ENCODE results near the gene SLC9A9.
"Not testable (repeated sequence)": the region's sequence is repeated elsewhere in the genome, so short reads cannot be mapped to it uniquely, and the experiment has no call there.

Gene SLC9A9

GRCh38 chr3:143698682-143699303, 149.5 kb downstream of the SLC9A9 start:
- Histone ChIP-seq H3K36me3 (ENCODE audit: control insufficient read depth, insufficient read depth, low read length) (no peaks in the 10 kb centered on the region), H3K27me3 (ENCODE audit: control insufficient read depth, insufficient read depth, low read length) (no peaks in the 10 kb centered on the region), H3K9me3 (ENCODE audit: control insufficient read depth, low read length) (no peaks in the 10 kb centered on the region), H3K4me1 (ENCODE audit: control insufficient read depth, insufficient read depth, low read length) (no peaks in the 10 kb centered on the region), H3K9ac (ENCODE audit: low read length) (no peak overlapping the region), H3K4me3 (ENCODE audit: low read length) (no peak overlapping the region)

DNA sequence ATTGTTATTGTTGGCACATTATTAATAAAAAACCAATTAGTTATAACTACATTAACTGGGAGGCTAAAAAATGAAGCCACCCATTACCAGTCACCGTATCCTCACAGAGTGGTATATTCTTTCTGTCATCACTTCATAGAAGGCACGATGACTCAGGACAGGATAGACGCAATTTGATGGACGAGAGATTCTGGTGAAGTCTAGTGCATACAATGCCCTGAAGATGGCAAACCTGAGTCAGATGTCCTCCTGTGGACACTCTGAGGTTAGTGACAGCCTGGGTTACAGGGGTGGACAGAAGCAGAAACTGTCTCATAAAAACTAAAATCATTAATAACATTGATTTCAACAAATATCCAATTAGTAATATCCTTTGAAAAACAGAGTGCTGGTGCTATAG, 150.3 kb downstream of the SLC9A9 start:
- H3K36me3 ChIP-seq (ENCODE audit: control insufficient read depth, insufficient read depth, low read length), result no peaks in the 10 kb centered on the region
- no peaks in the 10 kb centered on the region for H3K27me3 ChIP-seq (ENCODE audit: control insufficient read depth, insufficient read depth, low read length)
- no peaks in the 10 kb centered on the region for H3K4me1 ChIP-seq (ENCODE audit: control insufficient read depth, insufficient read depth, low read length)
- H3K4me3 ChIP-seq (ENCODE audit: low read length), result no peak overlapping the region
- no peaks in the 10 kb centered on the region for H3K9me3 ChIP-seq (ENCODE audit: control insufficient read depth, low read length)
- H3K9ac ChIP-seq (ENCODE audit: low read length), result no peak overlapping the region

- H3K9ac ChIP-seq (ENCODE audit: low read length); H3K4me3 ChIP-seq (ENCODE audit: low read length); H3K27me3 ChIP-seq (ENCODE audit: control insufficient read depth, insufficient read depth, low read length); H3K4me1 ChIP-seq (ENCODE audit: control insufficient read depth, insufficient read depth, low read length); H3K36me3 ChIP-seq (ENCODE audit: control insufficient read depth, insufficient read depth, low read length); H3K9me3 ChIP-seq (ENCODE audit: control insufficient read depth, low read length): not testable (repeated sequence)
These were observed 152.9 kb downstream of the SLC9A9 start for GRCh38 chr3:143695333-143695732.

- Histone ChIP-seq H3K36me3 (ENCODE audit: control insufficient read depth, insufficient read depth, low read length) (no peaks in the 10 kb centered on the region), H3K4me1 (ENCODE audit: control insufficient read depth, insufficient read depth, low read length) (no peaks in the 10 kb centered on the region), H3K27me3 (ENCODE audit: control insufficient read depth, insufficient read depth, low read length) (no peaks in the 10 kb centered on the region), H3K9me3 (ENCODE audit: control insufficient read depth, low read length) (no peaks in the 10 kb centered on the region), H3K9ac (ENCODE audit: low read length) (no peak overlapping the region), H3K4me3 (ENCODE audit: low read length) (no peak overlapping the region)
These were observed 154.8 kb downstream of the SLC9A9 start for GRCh38 chr3:143693506-143693905.

GRCh38 chr3:143686638-143687197, 161.6 kb downstream of the SLC9A9 start:
- Histone ChIP-seq H3K4me1 (ENCODE audit: control insufficient read depth, insufficient read depth, low read length) (no peaks in the 10 kb centered on the region), H3K27me3 (ENCODE audit: control insufficient read depth, insufficient read depth, low read length) (no peaks in the 10 kb centered on the region), H3K9ac (ENCODE audit: low read length) (no peak overlapping the region), H3K9me3 (ENCODE audit: control insufficient read depth, low read length) (no peaks in the 10 kb centered on the region), H3K36me3 (ENCODE audit: control insufficient read depth, insufficient read depth, low read length) (no peaks in the 10 kb centered on the region), H3K4me3 (ENCODE audit: low read length) (no peak overlapping the region)

DNA sequence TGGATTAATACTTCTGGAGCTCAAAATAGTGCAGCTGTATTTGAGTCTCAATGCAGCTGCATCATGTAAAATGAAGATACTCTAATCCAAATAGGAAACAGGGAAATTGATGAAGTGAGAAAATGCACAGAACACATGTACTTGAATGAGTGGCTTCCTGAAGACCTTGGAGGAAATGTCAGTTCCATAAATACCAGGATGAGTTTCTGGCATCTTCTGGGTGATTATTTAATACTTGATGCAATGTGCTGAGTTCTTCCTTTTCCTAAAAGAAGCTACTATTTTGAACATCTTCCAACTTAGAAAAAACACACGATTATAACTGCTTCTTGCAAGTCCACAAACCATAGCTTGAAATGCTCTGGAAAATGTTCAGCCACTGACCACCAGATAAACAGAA, 162.8 kb downstream of the SLC9A9 start:
- Histone ChIP-seq H3K9ac (ENCODE audit: low read length) (no peak overlapping the region), H3K36me3 (ENCODE audit: control insufficient read depth, insufficient read depth, low read length) (no peaks in the 10 kb centered on the region), H3K4me1 (ENCODE audit: control insufficient read depth, insufficient read depth, low read length) (no peaks in the 10 kb centered on the region), H3K9me3 (ENCODE audit: control insufficient read depth, low read length) (no peaks in the 10 kb centered on the region), H3K4me3 (ENCODE audit: low read length) (no peak overlapping the region), H3K27me3 (ENCODE audit: control insufficient read depth, insufficient read depth, low read length) (no peaks in the 10 kb centered on the region)

DNA sequence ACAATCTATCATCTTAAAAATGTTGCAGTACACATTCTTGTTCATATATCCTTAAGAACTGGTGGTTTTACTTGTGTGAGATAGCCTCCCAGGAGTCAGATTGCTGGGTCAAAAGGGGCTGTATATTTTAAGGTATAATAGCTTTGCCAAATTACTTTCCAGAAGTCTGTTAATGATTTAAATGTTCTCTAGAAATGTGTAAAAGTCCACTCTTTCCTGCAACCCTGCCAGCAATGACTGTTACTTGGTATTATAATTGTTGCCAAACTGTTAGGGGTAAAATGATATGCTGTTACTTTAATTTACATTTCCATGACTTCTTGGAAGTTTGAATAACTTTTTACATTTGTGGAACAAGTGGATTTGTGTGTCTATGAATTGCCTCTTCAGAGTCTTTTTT, 170.8 kb downstream of the SLC9A9 start:
- no peaks in the 10 kb centered on the region for H3K36me3 ChIP-seq (ENCODE audit: control insufficient read depth, insufficient read depth, low read length)
- H3K4me1 ChIP-seq (ENCODE audit: control insufficient read depth, insufficient read depth, low read length), result no peaks in the 10 kb centered on the region
- H3K9me3 ChIP-seq (ENCODE audit: control insufficient read depth, low read length), result no peaks in the 10 kb centered on the region
- no peak overlapping the region for H3K4me3 ChIP-seq (ENCODE audit: low read length)
- H3K27me3 ChIP-seq (ENCODE audit: control insufficient read depth, insufficient read depth, low read length), result no peaks in the 10 kb centered on the region
- H3K9ac ChIP-seq (ENCODE audit: low read length), result no peak overlapping the region

DNA sequence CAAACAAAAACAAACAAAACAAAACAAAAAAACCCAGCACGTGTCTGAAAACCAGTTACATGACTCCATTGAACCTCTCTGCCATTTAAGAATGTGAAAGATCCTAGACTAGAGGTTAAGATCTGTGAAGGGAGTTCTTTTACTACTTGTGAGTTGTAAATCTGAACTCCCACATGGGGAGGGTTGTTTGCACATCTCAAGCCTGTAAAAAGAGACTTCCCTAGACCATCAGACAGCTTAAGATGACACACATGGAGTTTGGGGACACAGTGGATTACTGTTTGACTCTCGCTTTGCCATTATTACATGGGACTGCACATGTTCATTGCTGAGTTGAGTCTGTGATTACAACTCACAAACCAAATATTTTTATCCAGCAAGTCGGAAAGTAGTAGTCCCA, 171.5 kb downstream of the SLC9A9 start:
- Histone ChIP-seq H3K4me1 (ENCODE audit: control insufficient read depth, insufficient read depth, low read length) (no peaks in the 10 kb centered on the region), H3K9me3 (ENCODE audit: control insufficient read depth, low read length) (no peaks in the 10 kb centered on the region), H3K9ac (ENCODE audit: low read length) (no peak overlapping the region), H3K27me3 (ENCODE audit: control insufficient read depth, insufficient read depth, low read length) (no peaks in the 10 kb centered on the region), H3K4me3 (ENCODE audit: low read length) (no peak overlapping the region), H3K36me3 (ENCODE audit: control insufficient read depth, insufficient read depth, low read length) (no peaks in the 10 kb centered on the region)

DNA sequence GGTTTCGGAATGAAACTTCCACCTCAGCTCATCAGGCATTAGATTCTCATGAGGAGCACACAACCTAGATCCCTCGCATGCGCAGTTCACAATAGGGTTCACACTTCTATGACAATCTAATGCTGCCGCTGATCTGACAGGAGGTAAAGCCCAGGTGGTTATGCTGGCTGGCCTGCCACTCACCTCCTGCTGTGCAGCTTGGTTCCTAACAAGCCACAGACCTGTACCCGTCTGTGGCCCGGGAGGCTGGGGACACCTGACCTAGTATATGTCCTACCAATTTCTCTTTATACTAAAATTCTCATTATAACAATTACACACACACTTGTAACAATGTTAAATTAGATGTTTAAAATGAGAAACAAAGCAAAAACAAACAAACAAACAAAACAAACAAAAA, 172.2 kb downstream of the SLC9A9 start:
- Histone ChIP-seq H3K27me3 (ENCODE audit: control insufficient read depth, insufficient read depth, low read length) (no peaks in the 10 kb centered on the region), H3K4me1 (ENCODE audit: control insufficient read depth, insufficient read depth, low read length) (no peaks in the 10 kb centered on the region), H3K9me3 (ENCODE audit: control insufficient read depth, low read length) (no peaks in the 10 kb centered on the region)

GRCh38 chr3:143674100-143674968, 173.9 kb downstream of the SLC9A9 start:
- no peaks in the 10 kb centered on the region for H3K36me3 ChIP-seq (ENCODE audit: control insufficient read depth, insufficient read depth, low read length)
- H3K9ac ChIP-seq (ENCODE audit: low read length), result no peak overlapping the region
- no peaks in the 10 kb centered on the region for H3K9me3 ChIP-seq (ENCODE audit: control insufficient read depth, low read length)
- H3K4me1 ChIP-seq (ENCODE audit: control insufficient read depth, insufficient read depth, low read length), result no peaks in the 10 kb centered on the region
- no peak overlapping the region for H3K4me3 ChIP-seq (ENCODE audit: low read length)
- no peaks in the 10 kb centered on the region for H3K27me3 ChIP-seq (ENCODE audit: control insufficient read depth, insufficient read depth, low read length)

More for the DNA sequence above, 172.2 kb downstream of the SLC9A9 start:
- no peak overlapping the region for H3K9ac ChIP-seq (ENCODE audit: low read length)
- H3K4me3 ChIP-seq (ENCODE audit: low read length), result no peak overlapping the region
- H3K36me3 ChIP-seq (ENCODE audit: control insufficient read depth, insufficient read depth, low read length), result no peaks in the 10 kb centered on the region

DNA sequence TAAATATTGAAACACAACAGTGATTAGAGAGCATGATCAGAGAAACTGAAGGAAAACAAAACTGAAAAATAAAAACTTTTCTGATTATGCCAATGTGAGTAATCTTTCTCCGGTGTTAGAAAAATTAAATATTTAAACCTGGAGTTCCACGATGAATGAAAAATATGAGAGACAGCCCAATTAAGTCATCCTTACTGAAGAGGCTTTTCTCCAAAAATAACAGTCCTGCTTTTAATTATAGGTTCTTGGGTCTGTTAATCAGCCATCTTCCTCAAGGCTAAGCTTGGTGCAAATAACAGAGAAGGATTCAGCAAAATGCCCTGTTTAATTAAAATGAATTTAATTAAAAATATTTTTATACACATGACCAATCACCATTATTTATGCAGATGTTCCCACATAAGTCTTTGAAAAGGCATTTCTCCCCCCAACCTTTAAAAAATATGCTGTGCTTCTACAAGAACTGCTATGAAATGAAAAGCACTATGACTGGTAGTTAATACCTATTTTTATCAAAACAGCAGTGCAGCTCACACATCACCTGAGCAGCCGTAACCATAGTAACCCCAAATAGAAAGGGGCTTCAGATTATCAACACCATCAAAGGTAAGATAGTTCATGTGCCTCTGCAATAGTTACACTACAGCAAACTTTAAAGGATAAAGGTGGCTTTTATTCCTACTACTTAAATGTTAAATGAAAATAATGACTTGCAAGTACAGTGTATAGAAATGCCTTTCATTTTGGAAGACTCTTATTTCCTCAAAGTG, 175.7 kb downstream of the SLC9A9 start:
- no peaks in the 10 kb centered on the region for H3K4me1 ChIP-seq (ENCODE audit: control insufficient read depth, insufficient read depth, low read length)
- H3K27me3 ChIP-seq (ENCODE audit: control insufficient read depth, insufficient read depth, low read length), result no peaks in the 10 kb centered on the region

GRCh38 chr3:143671626-143672025, 176.6 kb downstream of the SLC9A9 start:
- Histone ChIP-seq H3K27me3 (ENCODE audit: control insufficient read depth, insufficient read depth, low read length) (no peaks in the 10 kb centered on the region), H3K4me1 (ENCODE audit: control insufficient read depth, insufficient read depth, low read length) (no peaks in the 10 kb centered on the region), H3K9me3 (ENCODE audit: control insufficient read depth, low read length) (no peaks in the 10 kb centered on the region), H3K9ac (ENCODE audit: low read length) (no peak overlapping the region), H3K36me3 (ENCODE audit: control insufficient read depth, insufficient read depth, low read length) (no peaks in the 10 kb centered on the region), H3K4me3 (ENCODE audit: low read length) (no peak overlapping the region)

More for the DNA sequence above, 175.7 kb downstream of the SLC9A9 start:
- H3K9ac ChIP-seq (ENCODE audit: low read length), result no peak overlapping the region
- no peaks in the 10 kb centered on the region for H3K36me3 ChIP-seq (ENCODE audit: control insufficient read depth, insufficient read depth, low read length)
- no peak overlapping the region for H3K4me3 ChIP-seq (ENCODE audit: low read length)
- no peaks in the 10 kb centered on the region for H3K9me3 ChIP-seq (ENCODE audit: control insufficient read depth, low read length)
